ENCODE measurements around the gene SORL1-AS1.
A peak's percentile ranks its signal among the peaks of the same experiment; 100 is the strongest.

Gene SORL1-AS1

GRCh38 chr11:121472312-121472711 is 19.5 kb upstream of the SORL1-AS1 start:
- no peaks in the 10 kb centered on the region for H3K27me3 ChIP-seq (ENCODE audit: control insufficient read depth, insufficient read depth, low read length)
- H3K27ac Mint-ChIP-seq, result peak overlapping the region; percentile 98 to 99
- H3K4me1 ChIP-seq (ENCODE audit: control insufficient read depth, insufficient read depth, low read length), result peaks cover 84% of the 10 kb centered on the region
- H3K4me1 Mint-ChIP-seq, result peaks cover 95 to 100% of the 10 kb centered on the region in 2 donors
- TF ChIP-seq, protein P1, sequence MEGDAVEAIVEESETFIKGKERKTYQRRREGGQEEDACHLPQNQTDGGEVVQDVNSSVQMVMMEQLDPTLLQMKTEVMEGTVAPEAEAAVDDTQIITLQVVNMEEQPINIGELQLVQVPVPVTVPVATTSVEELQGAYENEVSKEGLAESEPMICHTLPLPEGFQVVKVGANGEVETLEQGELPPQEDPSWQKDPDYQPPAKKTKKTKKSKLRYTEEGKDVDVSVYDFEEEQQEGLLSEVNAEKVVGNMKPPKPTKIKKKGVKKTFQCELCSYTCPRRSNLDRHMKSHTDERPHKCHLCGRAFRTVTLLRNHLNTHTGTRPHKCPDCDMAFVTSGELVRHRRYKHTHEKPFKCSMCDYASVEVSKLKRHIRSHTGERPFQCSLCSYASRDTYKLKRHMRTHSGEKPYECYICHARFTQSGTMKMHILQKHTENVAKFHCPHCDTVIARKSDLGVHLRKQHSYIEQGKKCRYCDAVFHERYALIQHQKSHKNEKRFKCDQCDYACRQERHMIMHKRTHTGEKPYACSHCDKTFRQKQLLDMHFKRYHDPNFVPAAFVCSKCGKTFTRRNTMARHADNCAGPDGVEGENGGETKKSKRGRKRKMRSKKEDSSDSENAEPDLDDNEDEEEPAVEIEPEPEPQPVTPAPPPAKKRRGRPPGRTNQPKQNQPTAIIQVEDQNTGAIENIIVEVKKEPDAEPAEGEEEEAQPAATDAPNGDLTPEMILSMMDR (IDR thresholded peaks at IDR 0.05), result no peak
- H3K27ac ChIP-seq (ENCODE audit: low read length), result peak overlapping the region; percentile 73
- H3K4me3 Mint-ChIP-seq, result peak overlapping the region; percentile 88
- H3K9me3 ChIP-seq (ENCODE audit: control insufficient read depth, insufficient read depth, low read length), result no peaks in the 10 kb centered on the region
- ATAC-seq, result peak; percentile 74 to 89 (median 88)
- H3K9me3 Mint-ChIP-seq, result no peaks in the 10 kb centered on the region
- 12% methylated on average over 2 of the region's 2 CpGs for WGBS (ENCODE audit: insufficient coverage)
- H3K27me3 Mint-ChIP-seq (ENCODE audit: low read depth in 2 of 2), result no peaks in the 10 kb centered on the region
- DNase-seq, result peak; percentile 42 to 54
- no peak overlapping the region for H3K4me3 ChIP-seq (ENCODE audit: low read length)
- peaks cover 11% of the 10 kb centered on the region for H3K36me3 Mint-ChIP-seq
- intact Hi-C loops (cut with micrococcal nuclease), result loop anchor here (1.0 to 2.0 kb wide), 3 partner anchors 8 to 42 kb away; no protein-coding TSS in a partner anchor
- H3K36me3 ChIP-seq (ENCODE audit: control insufficient read depth, insufficient read depth, low read length), result peaks cover 24% of the 10 kb centered on the region

DNA sequence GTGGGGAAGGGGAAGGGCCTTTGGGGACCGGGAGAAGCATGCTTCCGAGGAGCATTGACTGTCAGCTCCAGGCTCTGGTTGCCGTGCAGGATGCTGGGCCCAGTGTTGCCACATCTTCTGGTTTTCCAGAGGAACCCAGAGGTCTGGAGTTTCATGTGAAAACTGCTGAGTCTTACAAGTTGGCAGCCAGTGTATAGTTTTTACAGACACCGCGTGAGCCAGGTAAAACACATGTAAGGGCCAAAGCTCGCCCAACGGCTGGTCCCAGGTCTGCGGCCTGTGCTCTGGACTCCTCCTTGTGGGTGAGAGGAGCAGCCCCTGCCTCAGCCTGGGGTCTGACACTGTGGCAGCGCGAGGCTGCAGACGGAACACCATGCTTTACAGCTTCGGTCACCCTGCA is 18.4 kb upstream of the SORL1-AS1 start:
- DNase-seq, result no peak
- Mint-ChIP-seq H3K27me3 (ENCODE audit: low read depth in 2 of 2) (no peaks in the 10 kb centered on the region), H3K4me1 (peaks cover 93 to 100% of the 10 kb centered on the region in 2 donors), H3K9me3 (no peaks in the 10 kb centered on the region), H3K4me3 (peak overlapping the region; percentile 13), H3K36me3 (peaks cover 11% of the 10 kb centered on the region), H3K27ac (peak overlapping the region; percentile 98 to 99)
- H3K4me1 ChIP-seq (ENCODE audit: control insufficient read depth, insufficient read depth, low read length), result peaks cover 88% of the 10 kb centered on the region
- 83% methylated on average over 12 of the region's 12 CpGs for WGBS (ENCODE audit: insufficient coverage)
- intact Hi-C loops (cut with micrococcal nuclease), result no loop called here
- no peak overlapping the region for H3K4me3 ChIP-seq (ENCODE audit: low read length)
- H3K27ac ChIP-seq (ENCODE audit: low read length), result peak overlapping the region; percentile 73
- H3K9me3 ChIP-seq (ENCODE audit: control insufficient read depth, insufficient read depth, low read length), result no peaks in the 10 kb centered on the region
- H3K36me3 ChIP-seq (ENCODE audit: control insufficient read depth, insufficient read depth, low read length), result peaks cover 22% of the 10 kb centered on the region
- ATAC-seq, result no peak
- TF ChIP-seq, protein P1 (IDR thresholded peaks at IDR 0.05), result no peak
- H3K27me3 ChIP-seq (ENCODE audit: control insufficient read depth, insufficient read depth, low read length), result no peaks in the 10 kb centered on the region

DNA sequence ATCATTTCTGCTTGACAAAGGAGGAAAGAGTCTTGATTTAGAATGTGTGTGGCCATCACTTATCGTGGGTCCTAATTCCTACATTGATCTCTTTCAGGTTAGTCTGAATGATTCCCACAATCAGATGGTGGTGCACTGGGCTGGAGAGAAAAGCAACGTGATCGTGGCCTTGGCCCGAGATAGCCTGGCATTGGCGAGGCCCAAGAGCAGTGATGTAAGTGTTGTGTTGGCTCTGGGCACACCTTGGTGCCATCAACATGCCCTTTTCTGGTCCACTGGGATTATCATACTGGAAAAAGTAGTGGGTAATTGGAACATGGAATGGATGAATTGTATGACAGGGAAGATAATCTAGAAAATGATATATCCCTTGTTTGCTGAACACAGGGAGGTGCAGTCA is 17.1 kb upstream of the SORL1-AS1 start:
- H3K9me3 ChIP-seq (ENCODE audit: control insufficient read depth, insufficient read depth, low read length), result no peaks in the 10 kb centered on the region
- H3K4me1 Mint-ChIP-seq, result peaks cover 91 to 99% of the 10 kb centered on the region in 2 donors
- no peak overlapping the region for H3K4me3 ChIP-seq (ENCODE audit: low read length)
- no peaks in the 10 kb centered on the region for H3K27me3 Mint-ChIP-seq (ENCODE audit: low read depth in 2 of 2)
- no peaks in the 10 kb centered on the region for H3K27me3 ChIP-seq (ENCODE audit: control insufficient read depth, insufficient read depth, low read length)
- no peak overlapping the region for H3K27ac ChIP-seq (ENCODE audit: low read length)
- WGBS (ENCODE audit: insufficient coverage), result 93% methylated on average over 5 of the region's 5 CpGs
- DNase-seq (no peak), ATAC-seq (no peak)
- no peaks in the 10 kb centered on the region for H3K9me3 Mint-ChIP-seq
- peak overlapping the region; percentile 98 to 99 for H3K27ac Mint-ChIP-seq
- H3K36me3 Mint-ChIP-seq, result peaks cover 11% of the 10 kb centered on the region
- TF ChIP-seq, protein P1 (IDR thresholded peaks at IDR 0.05), result no peak
- peak overlapping the region; percentile 61 for H3K4me3 Mint-ChIP-seq
- intact Hi-C loops (cut with micrococcal nuclease), result loop anchor here (2.0 kb wide), 1 partner anchor 17 kb away; the partner anchor contains the start of genes SORL1 and SORL1-AS1
- H3K36me3 ChIP-seq (ENCODE audit: control insufficient read depth, insufficient read depth, low read length), result peaks cover 22% of the 10 kb centered on the region
- H3K4me1 ChIP-seq (ENCODE audit: control insufficient read depth, insufficient read depth, low read length), result peaks cover 96% of the 10 kb centered on the region

DNA sequence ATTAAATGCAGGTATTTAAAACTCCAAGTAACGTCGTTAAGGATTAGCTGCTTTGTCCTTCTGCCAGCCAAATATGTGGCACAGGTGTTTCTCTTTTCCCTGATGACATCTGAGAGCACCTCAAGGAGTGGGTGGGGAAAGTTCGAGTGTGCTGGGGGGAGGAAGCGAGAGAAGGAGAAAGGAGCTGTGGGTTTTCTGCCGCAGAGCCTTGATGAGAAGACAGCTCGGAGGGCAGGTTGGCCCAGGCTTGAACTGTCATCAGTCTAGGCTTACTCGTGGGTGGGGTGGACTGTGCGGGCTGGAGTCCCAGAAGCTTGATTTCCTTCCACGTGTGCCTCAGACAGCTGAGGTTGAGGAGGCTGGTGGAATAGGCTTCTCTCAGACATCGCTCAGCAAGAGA is 15.2 kb upstream of the SORL1-AS1 start:
- Mint-ChIP-seq H3K4me1 (peaks cover 93 to 99% of the 10 kb centered on the region in 2 donors), H3K4me3 (peak overlapping the region; percentile 86), H3K27ac (peak overlapping the region; percentile 98 to 99), H3K36me3 (peaks cover 11% of the 10 kb centered on the region), H3K9me3 (no peaks in the 10 kb centered on the region), H3K27me3 (ENCODE audit: low read depth in 2 of 2) (no peaks in the 10 kb centered on the region)
- ATAC-seq, result peak; percentile 26 to 57 (median 52)
- TF ChIP-seq, protein P1 (IDR thresholded peaks at IDR 0.05), result no peak
- Histone ChIP-seq H3K4me3 (ENCODE audit: low read length) (no peak overlapping the region), H3K4me1 (ENCODE audit: control insufficient read depth, insufficient read depth, low read length) (peaks cover 97% of the 10 kb centered on the region), H3K27me3 (ENCODE audit: control insufficient read depth, insufficient read depth, low read length) (no peaks in the 10 kb centered on the region), H3K9me3 (ENCODE audit: control insufficient read depth, insufficient read depth, low read length) (no peaks in the 10 kb centered on the region), H3K36me3 (ENCODE audit: control insufficient read depth, insufficient read depth, low read length) (peaks cover 17% of the 10 kb centered on the region), H3K27ac (ENCODE audit: low read length) (peak overlapping the region; percentile 68)
- intact Hi-C loops (cut with micrococcal nuclease), result loop anchor here (2.0 kb wide), 1 partner anchor 15 kb away; the partner anchor contains the start of genes SORL1 and SORL1-AS1
- WGBS (ENCODE audit: insufficient coverage), result 10% methylated on average over 10 of the region's 10 CpGs
- peak; percentile 40 to 87 for DNase-seq

All from natural killer cell (primary cell).